IMR-90 (cell line): ENCODE measurements around the gene NSUN4.

Experiments
- CEBPB ChIP-seq: IDR thresholded peaks from 2 replicates; pipeline ENCODE4 v1.6.1; 2012; ENCODE audit warnings: low read depth, low read length, improper control_type of control experiment
- CHD1 ChIP-seq: IDR thresholded peaks from 2 replicates; pipeline ENCODE4 v1.6.1; 2012; ENCODE audit warnings: low read depth, low read length, improper control_type of control experiment
- CTCF ChIP-seq: conservative IDR thresholded peaks from 2 replicates; pipeline ENCODE4 v1.5.1; 2012; ENCODE audit warnings: mild to moderate bottlenecking, low read depth, low read length, improper control_type of control experiment
- FOS ChIP-seq: fragments of 150-350 bp; IDR thresholded peaks from 2 replicates; pipeline ENCODE4 v1.6.1; 2016; ENCODE audit warnings: low read depth, low read length
- MAFK ChIP-seq: IDR thresholded peaks from 2 replicates; pipeline ENCODE4 v1.6.1; 2012; ENCODE audit warnings: low read depth, low read length, improper control_type of control experiment
- MAZ ChIP-seq: IDR thresholded peaks from 2 replicates; pipeline ENCODE4 v1.6.1; 2012; ENCODE audit warnings: low read depth, mild to moderate bottlenecking, low read length, improper control_type of control experiment, moderate library complexity, borderline replicate concordance
- MXI1 ChIP-seq: IDR thresholded peaks from 2 replicates; pipeline ENCODE4 v1.6.1; 2012; ENCODE audit warnings: low read depth, mild to moderate bottlenecking, low read length, moderate library complexity, borderline replicate concordance
- NFE2L2 ChIP-seq: fragments of 150-350 bp; IDR thresholded peaks from 2 replicates; pipeline ENCODE4 v1.6.1; 2016; ENCODE audit warnings: low read depth, mild to moderate bottlenecking, low read length
- POLR2A ChIP-seq: IDR thresholded peaks from 2 replicates; pipeline ENCODE4 v1.6.1; 2012; ENCODE audit warnings: mild to moderate bottlenecking, low read depth, low read length
- RAD21 ChIP-seq: IDR thresholded peaks from 2 replicates; pipeline ENCODE4 v1.6.1; 2012; ENCODE audit warnings: low read length, improper control_type of control experiment
- RCOR1 ChIP-seq: IDR thresholded peaks from 2 replicates; pipeline ENCODE4 v1.6.1; 2012; ENCODE audit warnings: mild to moderate bottlenecking, low read length, improper control_type of control experiment; ENCODE audit not compliant: insufficient replicate concordance
- RFX5 ChIP-seq: IDR thresholded peaks from 2 replicates; pipeline ENCODE4 v1.8.0; 2012; ENCODE audit warnings: low read depth, mild to moderate bottlenecking, low read length, moderate library complexity
- USF2 ChIP-seq: fragments of 150-350 bp; IDR thresholded peaks from 2 replicates; pipeline ENCODE4 v1.6.1; 2017; ENCODE audit warnings: mild to moderate bottlenecking, antibody characterized with exemption, low read length, low read depth
- TF ChIP-seq, protein P1 (sequence below): fragments of 150-350 bp; IDR thresholded peaks from 2 replicates; pipeline ENCODE4 v1.6.1; 2016; ENCODE audit warnings: low read depth, mild to moderate bottlenecking, low read length, moderate library complexity, borderline replicate concordance

- TF ChIP-seq CTCF (no peak), POLR2A (no peak), USF2 (no peak), RCOR1 (no peak), RFX5 (no peak), CHD1 (no peak), RAD21 (no peak), NFE2L2 (no peak), MXI1 (no peak), FOS (no peak), CEBPB (no peak), MAZ (no peak), MAFK (no peak)
- TF ChIP-seq, protein P1, sequence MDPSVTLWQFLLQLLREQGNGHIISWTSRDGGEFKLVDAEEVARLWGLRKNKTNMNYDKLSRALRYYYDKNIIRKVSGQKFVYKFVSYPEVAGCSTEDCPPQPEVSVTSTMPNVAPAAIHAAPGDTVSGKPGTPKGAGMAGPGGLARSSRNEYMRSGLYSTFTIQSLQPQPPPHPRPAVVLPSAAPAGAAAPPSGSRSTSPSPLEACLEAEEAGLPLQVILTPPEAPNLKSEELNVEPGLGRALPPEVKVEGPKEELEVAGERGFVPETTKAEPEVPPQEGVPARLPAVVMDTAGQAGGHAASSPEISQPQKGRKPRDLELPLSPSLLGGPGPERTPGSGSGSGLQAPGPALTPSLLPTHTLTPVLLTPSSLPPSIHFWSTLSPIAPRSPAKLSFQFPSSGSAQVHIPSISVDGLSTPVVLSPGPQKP, result no peak
Measured at GRCh38 chr1:46335081-46335480, 5.5 kb upstream of the NSUN4 start.
